Sciatic nerve (tissue), 2 donors: ENCODE data around the gene MTMR1. TPM values are rescaled to one million over a fixed set of nuclear protein-coding genes. Genes with fewer than 3 reads are reported as not detected.

Source experiments
- ATAC-seq: fragments of 200-7000 bp; cut with Tn5 transposase; one replicate; pipeline ENCODE4 v1.9.1; 2020; ENCODE audit warnings: mild to moderate bottlenecking, moderate library complexity
- DNase-seq: peaks from one replicate; pipeline ENCODE4 v3.0.0-alpha.2; 2020; ENCODE audit warnings: low spot score
- intact Hi-C: fragments of 100-400 bp; cut with DNase I; formaldehyde crosslinking; loops from one replicate; pipeline ENCODE4 v1.14.2; 2022
- total RNA-seq: library from RNA; stranded (reverse); fragmentation: NEBNext Ultra II Directional; extraction: Animal tissue kit (Norgen Biotek cat#: 25700); gene quantifications from one replicate; pipeline ENCODE4 v1.2.1, GENCODE V29; 2021
- donor health status: DM: no; HTN: no; CAD: no.
- donor health status: DM: no; HTN: no; CAD: no.

Gene MTMR1
- total RNA-seq = 17.6 TPM

- DNase-seq (no peak), ATAC-seq (peak; percentile 62)
- intact Hi-C loops = no loop called here
These were observed at the start of gene MTMR1 for GRCh38 chrX:150692831-150693724. Gene MTMR1, plus strand, starts transcription at chrX:150693396. Its CDS starts 135 bp downstream, at chrX:150693531.

GRCh38 chrX:150643958-150644357, 49.2 kb upstream of the MTMR1 start:
- intact Hi-C loops = no loop called here
- DNase-seq (no peak), ATAC-seq (no peak)

GRCh38 chrX:150644422-150644821, 48.8 kb upstream of the MTMR1 start:
- intact Hi-C loops = no loop called here
- ATAC-seq (no peak), DNase-seq (no peak)

- ATAC-seq (no peak), DNase-seq (no peak)
- intact Hi-C loops = no loop called here
These were observed 45.9 kb upstream of the MTMR1 start for GRCh38 chrX:150647331-150647730.

GRCh38 chrX:150648296-150648940, 44.8 kb upstream of the MTMR1 start:
- intact Hi-C loops = no loop called here
- no peak for ATAC-seq
- DNase-seq = no peak

- peak; percentile 39 for ATAC-seq
These were observed 43.9 kb upstream of the MTMR1 start for GRCh38 chrX:150649096-150649870.

GRCh38 chrX:150651906-150652305, 41.3 kb upstream of the MTMR1 start:
- ATAC-seq (no peak), DNase-seq (no peak)
- intact Hi-C loops = no loop called here

More at GRCh38 chrX:150649096-150649870, 43.9 kb upstream of the MTMR1 start:
- intact Hi-C loops = no loop called here
- no peak for DNase-seq

GRCh38 chrX:150655788-150656187, 37.4 kb upstream of the MTMR1 start:
- DNase-seq (no peak), ATAC-seq (no peak)
- intact Hi-C loops = no loop called here

GRCh38 chrX:150663073-150663472, 30.1 kb upstream of the MTMR1 start:
- intact Hi-C loops = no loop called here
- DNase-seq (no peak), ATAC-seq (no peak)

- intact Hi-C loops = no loop called here
- no peak for DNase-seq
- no peak for ATAC-seq
These were observed 28.9 kb upstream of the MTMR1 start for GRCh38 chrX:150664290-150664689.

- ATAC-seq (no peak), DNase-seq (no peak)
- intact Hi-C loops = no loop called here
These were observed 17.0 kb upstream of the MTMR1 start for GRCh38 chrX:150676221-150676620.

- intact Hi-C loops = no loop called here
- DNase-seq (no peak), ATAC-seq (no peak)
These were observed 12.2 kb upstream of the MTMR1 start for GRCh38 chrX:150680974-150681373.

GRCh38 chrX:150683112-150683511, 10.1 kb upstream of the MTMR1 start:
- no peak for ATAC-seq
- intact Hi-C loops = no loop called here
- no peak for DNase-seq

- DNase-seq (no peak), ATAC-seq (no peak)
- intact Hi-C loops = no loop called here
These were observed 9.6 kb upstream of the MTMR1 start for GRCh38 chrX:150683536-150684146.

GRCh38 chrX:150688911-150689451, 4.2 kb upstream of the MTMR1 start:
- DNase-seq (no peak), ATAC-seq (no peak)
- intact Hi-C loops = no loop called here

- ATAC-seq (no peak), DNase-seq (no peak)
- intact Hi-C loops = no loop called here
These were observed 3.1 kb upstream of the MTMR1 start for GRCh38 chrX:150690126-150690525.

- intact Hi-C loops = no loop called here
- ATAC-seq = no peak
- no peak for DNase-seq
These were observed 900 bp upstream of the MTMR1 start for GRCh38 chrX:150692296-150692695.

GRCh38 chrX:150693725-150694574, 754 bp downstream of the MTMR1 start:
- intact Hi-C loops = no loop called here
- no peak for DNase-seq
- ATAC-seq = peak; percentile 59
